HG03060 (cell line): Measurements from ENCODE around the gene MT1A.

Source experiments
- ATAC-seq: cut with Tn5 transposase; IDR thresholded peaks from one replicate; pipeline ENCODE4 v1.9.1; 2021; ENCODE audit warnings: low read depth, moderate number of reproducible peaks; ENCODE audit not compliant: unreplicated experiment

The MT1A gene

GRCh38 chr16:56675685-56676210, 37.3 kb downstream of the MT1A start:
- ATAC-seq = no peak

- ATAC-seq = no peak
These were observed 39.0 kb downstream of the MT1A start for GRCh38 chr16:56677474-56677873.

GRCh38 chr16:56679078-56679730, 40.7 kb downstream of the MT1A start:
- no peak for ATAC-seq

DNA sequence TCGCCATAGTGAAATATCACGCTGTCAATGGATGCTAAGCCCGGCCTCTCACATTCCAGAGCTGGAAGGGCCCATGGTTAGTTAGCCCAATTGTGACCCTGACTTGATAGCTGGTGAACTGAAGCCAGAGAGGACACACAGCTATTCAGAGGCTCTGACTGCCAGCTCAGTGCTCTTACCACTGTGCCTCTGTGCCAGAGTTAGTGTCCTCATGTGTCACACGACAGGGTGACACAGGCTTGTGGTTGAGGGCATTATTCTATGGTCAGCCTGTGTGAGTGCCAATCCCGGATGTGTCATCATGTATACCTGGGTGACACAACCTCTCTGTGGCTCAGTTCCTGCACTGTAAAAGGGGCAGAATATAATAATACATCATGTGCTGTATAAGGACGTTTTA, 41.4 kb downstream of the MT1A start:
- no peak for ATAC-seq

GRCh38 chr16:56681939-56682702, 43.7 kb downstream of the MT1A start, which contains the start of gene MT1X:
Gene MT1X (plus strand): TSS chr16:56682470. CDS start chr16:56682541, 71 bp downstream.
- ATAC-seq = peak; percentile 50

- ATAC-seq = no peak
These were observed 44.4 kb downstream of the MT1A start for GRCh38 chr16:56682703-56683397.

GRCh38 chr16:56683424-56684172, 45.1 kb downstream of the MT1A start:
- no peak for ATAC-seq

DNA sequence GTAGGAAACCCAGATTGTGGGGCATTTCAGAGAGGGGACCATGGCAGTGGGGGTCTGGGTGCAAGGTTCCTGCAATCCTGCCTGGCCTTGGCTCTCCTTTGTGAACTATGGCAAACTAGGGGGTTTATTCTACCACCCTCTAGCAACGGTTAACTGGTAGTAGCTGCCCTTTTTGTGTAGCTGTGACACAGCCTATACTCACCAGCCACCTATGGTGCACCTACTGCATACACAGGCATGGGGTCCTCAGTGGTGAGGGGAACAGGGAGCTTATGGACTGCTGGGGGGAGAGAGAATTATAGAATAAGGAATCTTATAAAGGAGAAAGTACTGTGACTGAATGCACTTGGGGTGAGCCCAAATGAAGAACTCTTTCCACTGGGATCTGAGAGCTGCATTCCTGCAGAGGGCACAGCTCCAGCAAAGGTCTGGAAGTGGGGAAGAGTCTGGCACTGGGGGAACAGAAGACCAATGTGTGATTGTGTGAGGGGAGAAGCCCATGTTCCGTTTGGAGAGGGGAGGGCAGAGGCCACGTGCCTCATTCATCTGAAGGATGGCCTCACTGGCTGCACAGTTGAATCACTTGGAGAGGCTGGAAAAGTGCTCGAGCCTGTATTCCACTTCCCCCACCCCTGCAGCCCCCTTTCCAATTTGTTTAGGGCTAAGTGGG, 45.9 kb downstream of the MT1A start:
- no peak for ATAC-seq

GRCh38 chr16:56684926-56685590, 46.6 kb downstream of the MT1A start:
- no peak for ATAC-seq

GRCh38 chr16:56686758-56687157, 48.3 kb downstream of the MT1A start:
- ATAC-seq = no peak

DNA sequence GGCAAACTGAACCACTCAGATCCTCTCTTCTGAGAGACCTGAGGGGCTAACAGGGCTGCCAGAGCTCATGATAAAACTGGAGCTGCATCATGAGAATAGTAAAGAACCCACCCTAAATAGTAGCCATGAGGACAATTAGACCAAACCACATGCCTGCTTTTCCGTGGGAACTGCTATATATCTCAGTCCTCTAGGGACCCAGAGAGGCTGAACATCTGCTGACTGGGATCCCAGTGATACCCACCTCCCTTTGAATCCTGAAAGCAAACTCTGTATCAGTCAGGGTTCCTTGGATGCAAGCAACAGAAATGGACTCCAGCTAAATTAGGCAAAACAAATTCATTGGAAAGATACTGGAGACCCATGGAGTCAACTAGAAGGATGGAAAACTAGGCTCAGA, 50.3 kb downstream of the MT1A start:
- ATAC-seq = no peak

DNA sequence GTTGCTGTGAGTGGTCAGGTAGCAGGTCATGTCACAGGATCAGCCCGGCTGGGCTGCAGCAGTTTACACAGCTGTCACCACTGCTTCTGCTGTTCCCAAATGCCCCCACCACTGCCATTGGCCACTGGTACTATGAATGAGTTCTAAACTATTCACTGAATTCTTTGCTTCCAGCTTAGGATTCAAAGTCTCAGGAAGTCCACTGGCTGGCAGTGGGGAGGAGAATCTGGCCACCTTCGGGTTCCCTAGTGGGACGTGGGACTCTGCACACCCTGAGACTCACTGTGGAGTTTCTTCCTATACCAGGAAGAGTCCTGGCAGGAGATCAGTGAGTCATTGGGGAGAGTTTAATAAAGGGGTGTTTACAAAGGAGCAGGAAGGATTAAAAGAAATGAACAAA, 50.7 kb downstream of the MT1A start:
- no peak for ATAC-seq
